Activated CD4-positive, alpha-beta T cell treated with anti-CD3 and anti-CD28 coated beads for 1 hour (primary cell): ENCODE measurements around the gene TMC7.
"Not testable (repeated sequence)": the region's sequence is repeated elsewhere in the genome, so short reads cannot be mapped to it uniquely, and the experiment has no call there.

ENCODE experiments used
- DNase-seq: peaks from one replicate; pipeline ENCODE4 v3.0.0-alpha.2; 2020

Gene TMC7

DNA sequence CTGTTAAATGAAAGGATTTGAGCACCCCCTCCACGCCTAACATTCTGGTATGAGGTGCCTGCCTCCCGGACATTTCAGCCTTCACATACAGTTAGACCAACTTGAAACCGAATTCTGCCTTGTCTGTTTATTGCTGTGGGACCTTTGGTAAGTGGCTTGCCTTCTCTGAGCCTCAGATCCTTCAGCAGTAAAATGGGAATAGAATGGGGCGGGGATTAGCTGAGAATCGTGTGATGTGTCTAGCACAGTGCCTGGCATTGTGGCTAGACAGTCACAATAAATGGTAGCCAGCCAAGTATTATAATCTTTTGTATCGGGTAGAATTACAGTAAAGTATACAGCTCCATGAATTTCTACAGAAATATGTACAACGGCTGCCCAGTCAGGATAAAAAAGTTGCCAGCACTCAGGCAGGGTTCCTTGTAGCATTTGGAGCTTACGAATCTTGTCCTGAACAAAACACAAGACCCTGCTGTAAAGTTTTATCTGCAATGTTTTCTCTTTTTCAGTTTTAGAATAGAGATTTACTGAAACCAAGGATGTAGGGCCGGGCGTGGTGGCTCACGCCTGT is 786 bp downstream of the TMC7 start:
- no peak for DNase-seq

DNA sequence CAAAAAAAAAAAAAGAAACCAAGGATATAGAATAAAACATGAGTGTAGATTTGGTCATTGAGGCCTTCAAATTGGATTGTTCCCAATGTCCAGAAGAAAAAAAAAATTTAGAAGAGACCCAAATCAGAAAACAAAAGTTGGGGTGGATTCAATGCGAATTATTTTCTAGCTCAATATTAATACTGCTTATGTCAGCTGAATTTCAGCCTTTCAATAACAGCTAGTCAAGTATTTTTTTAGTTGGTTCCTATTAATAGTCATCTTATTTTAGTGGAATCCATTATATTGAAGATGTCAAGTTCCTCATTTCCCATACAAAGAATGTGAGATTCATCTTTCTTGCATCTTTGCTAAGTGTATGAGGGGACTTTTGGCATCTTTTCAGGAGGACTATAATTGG is 1.5 kb downstream of the TMC7 start:
- not testable (repeated sequence) for DNase-seq

DNA sequence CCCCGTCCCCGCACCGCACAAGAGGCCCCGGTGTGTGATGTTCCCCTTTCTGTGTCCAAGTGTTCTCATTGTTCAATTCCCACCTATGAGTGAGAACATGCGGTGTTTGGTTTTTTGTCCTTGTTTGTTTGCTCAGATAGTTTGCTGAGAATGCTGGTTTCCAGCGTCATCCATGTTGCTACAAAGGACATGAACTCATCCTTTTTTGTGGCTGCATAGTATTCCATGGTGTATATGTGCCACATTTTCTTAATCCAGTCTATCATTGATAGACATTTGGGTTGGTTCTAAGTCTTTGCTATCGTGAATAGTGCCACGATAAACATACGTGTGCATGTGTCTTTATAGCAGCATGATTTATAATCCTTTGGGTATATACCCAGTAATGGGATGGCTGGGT is 8.0 kb downstream of the TMC7 start:
- not testable (repeated sequence) for DNase-seq

DNA sequence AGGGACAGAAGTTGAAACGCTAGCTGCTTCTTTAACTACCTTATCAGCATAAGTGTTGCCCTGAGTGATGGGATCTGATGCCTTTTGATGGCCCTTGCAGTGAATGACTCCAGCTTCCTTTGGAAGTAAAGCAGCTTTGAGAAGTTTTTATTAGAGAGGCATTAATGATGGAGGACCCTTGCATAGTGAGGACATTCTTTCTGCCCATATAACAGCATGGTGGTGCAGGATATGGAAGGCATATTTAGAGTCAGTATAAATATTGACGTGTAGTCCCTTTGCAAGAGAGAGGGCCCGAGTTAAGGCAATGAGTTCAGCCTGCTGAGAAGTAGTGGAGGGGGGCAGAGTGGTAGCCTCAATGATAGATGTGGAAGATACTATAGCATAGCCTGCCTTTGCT is 9.8 kb downstream of the TMC7 start:
- DNase-seq: not testable (repeated sequence)

DNA sequence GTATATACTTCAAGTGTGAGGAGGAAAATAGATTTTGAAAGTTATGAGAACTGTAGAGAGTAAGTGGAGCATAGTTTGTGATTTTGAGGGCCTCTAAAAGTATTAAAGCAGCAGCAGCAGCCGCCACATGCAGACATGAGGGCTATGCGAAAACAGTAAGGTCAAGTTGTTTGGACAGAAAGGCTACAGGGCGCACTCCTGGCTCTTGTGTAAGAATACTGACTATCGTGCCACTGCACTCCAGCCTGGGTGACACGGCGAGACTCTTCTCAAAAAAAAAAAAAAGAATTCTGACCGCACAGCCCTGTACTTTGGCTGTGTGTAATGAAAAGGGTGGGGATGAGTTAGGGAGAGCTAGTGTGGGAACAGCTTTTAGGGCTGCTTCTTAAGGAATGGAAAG is 10.4 kb downstream of the TMC7 start:
- not testable (repeated sequence) for DNase-seq

DNA sequence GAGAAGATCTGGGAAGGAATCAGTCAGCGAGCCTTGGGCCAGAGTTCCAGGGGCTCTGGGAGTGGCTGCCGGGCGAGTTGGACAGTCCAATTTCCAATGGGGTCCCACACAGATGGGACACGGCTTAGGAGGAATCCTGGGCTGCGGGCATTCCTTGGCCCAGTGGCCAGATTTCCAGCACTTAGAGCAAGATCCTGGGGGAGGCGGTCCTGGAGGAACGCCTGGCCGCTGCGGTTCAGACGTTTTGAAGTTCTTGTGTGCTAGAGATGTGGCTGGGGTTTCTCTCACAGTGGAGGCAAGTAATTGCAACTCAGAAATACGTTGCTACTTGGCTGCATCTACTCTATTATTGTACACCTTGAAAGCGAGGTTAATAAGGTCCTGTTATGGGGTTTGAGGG is 11.7 kb downstream of the TMC7 start:
- DNase-seq: not testable (repeated sequence)

DNA sequence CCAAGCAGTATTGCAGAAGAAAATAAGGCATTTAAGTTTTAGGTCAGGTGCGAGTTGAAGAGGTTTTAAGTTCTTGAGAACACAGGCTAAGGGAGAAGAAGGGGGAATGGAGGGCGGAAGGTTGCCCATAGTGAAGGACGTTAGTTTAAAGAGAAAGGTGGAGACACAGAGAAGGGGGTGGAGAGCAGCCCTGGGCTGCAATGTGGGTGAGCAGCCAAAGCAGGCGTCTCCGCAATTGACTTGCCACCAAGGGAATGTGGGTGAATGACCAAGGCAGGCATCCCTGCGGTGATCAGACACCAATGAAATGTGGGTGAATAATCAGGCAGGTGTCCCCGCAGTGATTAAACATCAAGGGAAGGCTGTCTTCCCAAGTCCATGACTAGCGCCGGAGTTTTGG is 12.8 kb downstream of the TMC7 start:
- not testable (repeated sequence) for DNase-seq

DNA sequence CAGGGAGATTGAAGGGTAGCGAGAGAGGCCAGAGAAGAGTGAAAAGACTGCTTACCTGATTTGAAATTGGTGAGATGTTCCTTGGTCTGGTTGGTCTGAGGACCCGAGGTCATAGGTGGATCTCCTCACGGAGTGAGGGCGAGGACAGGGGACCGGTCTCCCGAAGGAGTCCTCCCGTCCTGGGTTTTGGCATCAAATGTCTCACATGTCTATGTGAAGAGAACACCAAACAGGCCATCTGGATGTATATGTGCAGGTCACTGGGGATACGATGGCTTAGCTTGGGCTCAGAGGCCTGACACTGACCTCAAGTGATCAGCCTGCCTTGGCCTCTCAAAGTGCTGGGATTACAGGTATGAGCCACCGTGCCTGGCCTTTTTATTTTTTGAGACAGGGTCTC is 13.3 kb downstream of the TMC7 start:
- not testable (repeated sequence) for DNase-seq

DNA sequence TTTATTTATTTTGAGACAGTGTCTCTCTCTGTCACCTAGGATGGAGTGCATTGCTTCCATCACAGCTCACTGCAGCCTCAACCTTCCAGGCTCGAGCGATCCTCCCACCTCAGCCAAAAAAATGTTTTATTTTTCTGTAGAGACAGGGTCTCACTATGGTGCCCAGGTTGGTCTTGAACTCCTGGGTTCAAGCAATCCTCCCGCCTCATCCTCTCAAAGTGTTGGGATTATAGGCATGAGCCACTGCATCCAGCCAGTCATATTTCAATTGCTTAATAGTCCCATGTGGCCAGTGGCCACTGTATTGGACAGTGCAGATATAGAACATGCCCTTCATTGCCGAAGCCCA is 15.3 kb downstream of the TMC7 start:
- no peak for DNase-seq

DNA sequence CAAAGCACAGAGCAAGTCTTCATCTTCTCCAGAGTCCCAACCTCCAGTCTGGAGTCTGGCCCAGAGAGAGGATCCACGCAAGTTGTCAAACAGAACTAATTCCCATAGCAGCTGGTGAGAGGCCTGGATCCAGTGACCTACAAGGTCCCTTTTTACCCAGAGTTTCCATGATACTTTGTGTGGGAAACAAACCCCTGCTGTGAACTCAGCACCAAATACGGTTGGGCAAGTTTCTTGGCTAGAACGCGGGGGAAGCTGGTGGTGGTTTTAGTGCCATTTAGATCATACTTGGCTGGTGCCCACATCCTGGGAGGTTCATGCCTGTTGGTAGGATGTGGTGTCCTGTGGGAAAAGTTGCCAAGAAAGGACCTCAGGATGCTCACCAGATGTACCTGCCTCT is 18.1 kb downstream of the TMC7 start:
- DNase-seq: no peak

DNA sequence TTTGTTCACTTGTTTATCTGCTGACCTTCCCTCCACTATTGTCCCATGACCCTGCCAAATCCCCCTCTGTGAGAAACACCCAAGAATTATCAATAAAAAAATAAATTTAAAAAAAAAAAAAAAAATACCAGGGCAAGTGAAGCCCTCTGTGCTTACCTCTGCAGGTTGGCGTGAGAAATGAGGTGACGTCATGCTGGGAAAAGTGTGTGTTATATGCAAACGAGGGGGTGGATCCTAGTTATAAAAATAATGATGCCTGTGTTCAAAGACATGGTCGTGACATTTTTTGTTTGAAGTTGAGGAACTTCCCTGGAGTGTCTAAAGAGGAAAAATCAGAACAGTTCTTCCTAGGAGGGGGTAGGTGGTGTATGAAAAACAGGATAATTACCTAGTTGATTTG is 20.2 kb downstream of the TMC7 start:
- DNase-seq: no peak

DNA sequence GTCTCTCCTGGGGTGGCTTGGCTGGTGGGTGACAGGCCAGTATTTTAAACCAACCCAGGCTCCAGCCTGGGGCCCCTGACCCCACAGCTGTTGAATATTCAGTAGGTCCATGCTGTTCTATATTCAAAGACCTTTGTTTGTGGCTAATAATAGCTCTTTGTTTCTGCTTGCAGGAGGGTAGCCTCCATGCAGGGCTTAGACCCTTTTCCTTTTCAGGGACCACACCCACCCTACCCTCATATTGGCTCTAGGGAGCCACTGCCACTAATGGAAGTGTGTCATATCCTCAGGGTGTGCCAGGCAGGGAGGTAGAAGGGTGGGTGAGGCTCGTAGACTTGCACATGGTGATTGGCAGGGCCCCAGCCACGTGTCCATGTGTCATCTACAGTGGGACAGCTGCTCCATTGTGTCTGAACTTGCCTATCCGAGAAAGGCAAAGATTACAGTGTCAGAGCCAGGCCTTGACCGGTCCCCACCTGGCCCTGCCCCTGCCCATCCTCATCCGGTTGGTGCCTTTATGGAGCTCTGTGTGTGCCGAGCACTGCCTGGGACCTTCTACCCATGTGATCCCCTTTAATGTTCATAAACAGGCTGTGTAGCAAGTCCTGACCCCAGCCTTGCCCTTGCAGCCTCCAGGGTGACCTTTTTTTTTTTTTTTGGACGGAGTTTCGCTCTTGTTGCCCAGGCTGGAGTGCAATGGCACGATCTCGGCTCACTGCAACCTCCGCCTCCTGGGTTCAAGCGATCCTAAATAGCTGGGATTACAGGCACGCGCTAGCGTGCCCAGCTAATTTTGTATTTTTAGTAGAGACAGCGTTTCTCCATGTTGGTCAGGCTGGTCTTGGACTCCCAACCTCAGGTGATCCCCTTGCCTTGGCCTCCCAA is 22.1 kb downstream of the TMC7 start:
- DNase-seq: no peak

DNA sequence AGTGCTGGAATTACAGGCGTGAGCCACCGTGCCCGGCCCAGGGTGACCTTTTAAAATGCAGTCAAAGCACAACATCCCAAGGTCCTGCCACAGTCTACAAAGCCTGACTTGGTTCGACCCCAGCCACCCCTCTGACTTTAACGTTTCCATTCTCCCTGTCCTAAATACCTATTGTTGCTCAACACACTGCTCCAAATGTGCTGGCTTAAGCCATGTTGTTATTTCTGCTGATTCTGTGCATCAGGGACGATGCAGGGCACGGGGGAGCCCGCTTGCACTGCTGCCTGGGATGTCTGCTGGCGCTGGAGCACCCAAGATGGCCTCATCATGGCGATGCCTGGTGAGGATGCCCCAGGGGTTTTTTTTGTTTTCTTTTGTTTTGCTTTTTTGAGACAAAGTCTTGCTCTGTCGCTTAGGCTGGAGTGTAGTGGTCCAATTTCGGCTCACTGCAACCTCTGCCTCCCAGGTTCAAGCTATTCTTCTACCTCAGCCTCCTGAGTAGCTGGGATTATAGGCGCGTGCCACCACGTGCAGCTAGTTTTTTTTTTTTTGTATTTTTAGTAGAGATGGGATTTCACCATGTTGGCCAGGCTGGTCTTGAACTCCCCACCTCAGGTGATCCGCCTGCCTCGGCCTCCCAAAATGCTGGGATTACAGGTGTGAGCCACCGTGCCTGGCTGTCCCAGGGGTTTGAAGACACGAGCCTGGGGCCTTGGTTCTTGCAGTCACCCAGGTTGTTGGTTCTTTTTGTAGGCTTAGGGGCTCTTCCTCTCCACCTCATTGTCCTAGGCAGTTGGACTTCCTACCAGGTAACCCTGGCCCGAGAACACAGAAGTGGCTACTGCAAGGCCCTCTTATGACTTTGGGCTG is 22.9 kb downstream of the TMC7 start:
- no peak for DNase-seq

DNA sequence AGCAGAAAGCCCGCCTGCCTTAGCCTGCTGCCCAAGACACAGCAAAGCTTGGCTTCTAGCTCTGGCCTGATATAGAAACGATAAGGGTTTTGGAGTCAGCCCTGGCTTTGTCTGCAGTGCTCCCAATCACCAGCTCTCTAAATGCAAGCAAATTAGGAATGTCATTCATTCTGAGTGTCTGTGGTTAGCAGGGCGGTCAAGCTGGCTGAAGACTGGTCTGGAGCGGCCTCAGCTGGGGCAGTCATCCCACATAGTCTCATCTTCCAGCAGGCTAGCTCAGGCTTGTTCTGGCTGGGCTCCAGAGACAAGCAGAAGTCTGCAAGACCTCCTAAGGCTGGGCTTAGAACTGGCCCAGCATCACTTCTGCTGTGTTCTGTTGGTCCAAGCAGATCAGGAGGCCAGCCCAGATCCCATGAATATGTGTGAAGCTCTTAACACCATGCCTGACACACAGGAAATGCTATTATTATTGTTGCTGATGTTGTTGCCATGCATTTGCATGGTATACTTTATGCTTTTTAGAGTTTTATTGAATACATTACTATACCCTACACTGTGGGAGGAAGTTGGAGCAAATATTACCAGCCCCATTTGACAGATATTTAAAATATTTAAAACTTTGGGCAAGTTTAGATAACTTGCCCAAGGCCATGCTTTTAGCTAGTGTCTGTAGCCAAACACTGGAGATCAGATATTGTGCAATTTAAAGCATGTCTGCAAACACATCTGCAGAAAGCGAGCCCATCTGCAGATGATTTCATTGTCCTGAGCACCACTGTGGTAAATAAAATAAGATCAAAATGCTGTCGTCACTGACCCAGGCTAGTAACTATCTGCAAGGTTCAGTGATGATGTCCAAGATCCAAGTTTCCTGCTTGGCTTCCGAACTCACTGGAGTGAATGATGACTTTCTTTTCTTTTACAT is 24.8 kb downstream of the TMC7 start:
- no peak for DNase-seq

DNA sequence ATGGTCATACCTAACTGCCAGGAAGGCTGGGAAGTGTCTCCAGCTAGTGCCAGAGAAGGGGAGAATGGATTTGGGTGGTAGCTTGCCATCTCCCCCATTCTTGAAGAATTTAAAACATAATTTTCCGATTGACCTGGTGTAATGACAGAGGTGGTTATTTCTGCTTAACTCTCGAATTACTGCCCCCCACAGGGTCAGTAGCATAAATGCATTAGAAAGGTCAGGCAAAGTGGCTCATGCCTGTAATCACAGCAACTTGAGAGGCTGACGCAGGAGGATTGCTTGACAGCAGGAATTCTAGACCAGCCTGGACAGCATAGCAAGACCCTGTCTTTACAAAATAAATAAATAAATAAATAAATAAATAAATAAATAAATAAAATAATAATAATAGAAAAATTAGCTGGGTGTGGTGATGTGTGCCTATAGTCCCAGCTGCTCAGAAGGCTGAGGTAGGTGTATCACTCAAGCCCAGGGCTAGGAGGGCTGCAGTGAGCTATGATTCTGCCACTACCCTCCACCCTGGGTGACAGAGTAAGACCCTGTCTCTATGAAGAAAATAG is 27.5 kb downstream of the TMC7 start:
- DNase-seq: no peak

DNA sequence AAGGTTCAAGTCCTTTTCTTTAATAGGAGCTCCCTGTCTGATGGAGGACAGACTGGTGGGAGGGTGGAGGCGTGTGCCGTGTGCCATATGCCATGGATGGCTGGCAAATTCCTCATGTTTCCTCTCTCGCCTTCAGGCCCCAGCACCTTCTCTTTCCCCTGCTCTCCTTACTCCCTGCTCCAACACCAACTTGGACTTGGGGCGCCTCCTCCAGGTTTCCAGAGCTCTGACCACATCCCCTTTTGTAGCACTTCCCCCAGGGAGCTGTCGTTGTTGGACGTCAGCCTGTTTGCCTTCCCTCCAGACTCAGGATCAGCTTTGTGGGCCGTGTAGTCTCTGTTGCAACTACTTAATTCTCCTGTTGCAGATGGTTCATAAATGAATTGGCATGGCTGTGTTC is 30.7 kb downstream of the TMC7 start:
- DNase-seq: no peak

DNA sequence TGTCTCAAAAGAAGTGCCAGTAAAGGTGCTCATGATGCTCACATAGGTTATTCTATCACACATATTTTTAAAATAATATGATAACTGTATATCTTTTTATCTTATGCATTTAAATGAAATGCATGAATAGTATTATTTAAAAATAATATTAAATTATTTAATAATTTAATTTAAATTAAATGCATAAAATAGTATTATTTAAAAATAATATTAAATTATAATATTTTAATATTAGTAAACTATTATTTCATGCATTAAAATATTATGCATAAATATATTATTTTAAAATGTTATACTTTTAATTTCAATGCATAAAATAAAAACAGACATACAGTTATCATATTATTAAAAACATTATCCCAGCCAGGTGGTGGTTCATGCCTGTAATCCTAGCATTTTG is 33.4 kb downstream of the TMC7 start:
- DNase-seq: no peak

DNA sequence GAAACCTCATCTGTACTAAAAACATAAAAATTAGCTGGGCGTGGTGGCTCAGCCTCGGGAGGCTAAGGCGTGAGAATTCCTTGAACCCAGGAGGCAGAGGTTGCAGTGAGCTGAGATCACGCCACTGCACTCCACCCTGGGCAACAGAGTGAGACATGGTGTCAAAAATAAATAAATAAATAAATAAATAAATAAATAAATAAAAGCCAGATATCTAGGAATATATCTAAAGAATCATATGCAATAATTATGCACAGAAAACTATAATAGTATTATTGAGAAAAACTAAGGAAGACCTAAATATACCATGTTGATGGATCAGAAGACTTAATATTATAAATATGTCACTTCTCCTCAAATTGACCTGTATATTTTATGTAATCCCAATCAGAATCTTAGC is 37.0 kb downstream of the TMC7 start:
- DNase-seq: no peak

DNA sequence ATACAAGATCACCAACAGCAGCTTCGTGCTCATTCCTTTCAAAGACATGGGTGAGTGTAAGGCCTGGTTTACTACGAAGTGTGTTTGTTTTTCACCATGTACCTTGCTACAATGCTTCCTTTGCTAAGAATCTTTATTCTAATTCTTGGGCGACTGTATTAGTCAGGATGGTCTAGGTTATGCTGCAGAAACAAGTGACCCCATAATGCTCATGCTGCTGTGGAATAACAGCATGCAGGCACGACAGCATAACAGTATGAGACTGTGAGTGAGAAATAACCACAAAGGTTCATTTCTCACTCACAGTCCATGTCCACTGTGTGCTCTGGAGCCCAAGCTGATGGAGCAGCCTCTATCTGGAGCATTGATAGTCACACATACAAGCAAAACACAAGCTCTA is 38.0 kb downstream of the TMC7 start:
- no peak for DNase-seq

DNA sequence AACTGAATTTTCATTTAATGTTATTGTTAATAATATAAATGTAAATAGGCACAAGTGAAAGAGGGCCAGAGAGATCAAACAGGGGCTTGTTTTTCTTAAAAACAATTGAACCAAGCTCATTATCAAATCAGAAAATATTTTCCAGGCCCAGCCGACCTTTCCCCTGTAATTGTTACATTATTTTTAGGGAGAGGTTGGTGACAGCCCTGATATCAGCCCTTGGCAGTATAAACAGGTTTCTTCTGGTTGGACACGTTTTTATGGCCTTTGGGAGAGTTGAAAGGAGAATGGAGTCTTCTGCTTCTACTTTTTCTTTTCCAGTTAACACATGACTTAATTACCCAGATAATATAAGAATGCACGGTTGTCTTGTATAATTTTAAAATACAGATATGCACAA is 43.7 kb downstream of the TMC7 start:
- DNase-seq: no peak

DNA sequence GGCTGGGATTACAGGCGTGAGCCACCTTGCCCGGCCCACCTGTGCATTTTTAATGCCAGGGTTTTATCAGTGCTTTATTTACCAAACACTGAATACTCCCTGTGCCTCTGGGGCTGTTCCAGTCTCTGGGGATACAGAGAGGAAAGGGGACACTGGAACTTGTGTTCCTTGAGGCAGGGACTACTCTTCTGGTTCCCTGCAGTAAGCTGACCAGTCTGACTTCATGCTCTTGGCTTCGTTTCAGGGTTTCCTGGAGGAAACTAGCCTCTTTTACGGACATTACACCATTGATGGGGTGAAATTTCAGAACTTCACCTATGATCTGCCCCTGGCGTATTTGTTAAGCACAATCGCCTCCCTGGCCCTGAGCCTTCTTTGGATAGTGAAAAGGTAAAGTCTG is 46.2 kb downstream of the TMC7 start:
- no peak for DNase-seq

DNA sequence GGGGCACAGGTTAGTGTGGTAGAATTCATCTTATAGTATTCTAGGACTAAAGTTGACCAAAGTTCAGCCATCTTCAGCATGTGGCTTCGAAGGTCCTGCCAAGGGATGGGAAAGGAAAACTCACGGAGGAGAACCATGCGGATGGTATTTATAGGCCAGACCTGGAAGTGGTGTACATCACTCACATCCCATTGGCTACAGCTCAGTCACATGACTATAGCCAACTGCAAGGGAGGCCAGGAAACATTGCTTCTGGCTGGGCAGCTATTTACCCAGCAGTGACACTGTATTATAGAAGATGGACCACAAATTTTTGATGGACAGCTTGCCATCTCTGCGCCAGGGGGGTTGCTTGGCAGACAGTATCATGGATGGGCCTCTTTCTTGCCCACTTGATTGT is 48.0 kb downstream of the TMC7 start:
- no peak for DNase-seq
